ENCODE measurements around the gene GPSM1. TPM values are rescaled to one million over a fixed set of nuclear protein-coding genes. Genes with fewer than 3 reads are reported as not detected.

GPSM1 gene
- total and polyA plus RNA-seq, 9 of the 15 experiments (the other 6 are each of a cell fraction or from before 2014, with no cell fraction given), result 0.04 to 14.2 (median 3.1) TPM

DNA sequence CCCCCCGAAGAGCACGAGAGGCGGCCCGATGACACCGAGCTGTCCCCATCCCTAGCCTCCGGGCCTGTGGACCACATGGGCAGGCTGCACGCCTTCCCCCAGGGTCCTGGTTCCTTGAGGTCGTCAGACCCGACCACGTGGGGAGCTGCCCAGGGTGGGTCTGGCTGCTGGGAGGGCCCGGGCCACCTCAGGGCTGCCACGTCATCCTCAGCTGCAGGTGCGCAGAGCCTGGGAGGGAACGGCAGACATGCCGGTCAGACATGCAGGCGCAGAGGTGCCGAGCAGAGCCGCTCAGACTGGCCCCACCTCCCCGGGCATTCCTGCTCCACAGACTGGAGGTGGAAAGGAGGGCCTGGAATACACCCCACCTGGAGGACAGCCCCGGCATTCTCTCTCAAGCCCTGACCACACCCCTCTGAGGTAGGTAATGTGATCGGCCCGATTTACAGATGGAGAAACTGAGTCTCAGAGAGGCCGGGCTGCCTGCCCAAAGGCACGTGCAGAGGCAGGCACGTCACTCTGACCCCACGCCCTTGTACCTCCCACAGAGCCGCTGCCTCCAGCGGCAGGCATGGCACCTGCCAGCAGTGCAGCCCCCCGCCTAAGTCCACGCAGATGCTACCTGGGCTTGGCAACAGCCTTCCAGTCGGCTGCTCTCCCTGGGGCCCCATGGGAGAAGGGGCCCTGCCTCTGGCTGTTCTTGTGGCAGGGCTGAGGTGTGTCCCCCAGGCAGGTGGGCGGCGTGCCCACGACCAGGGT, 24.1 kb upstream of the GPSM1 start:
- CTCF ChIA-PET (ENCODE audit: low intra/inter-chr PET ratio), result no interaction called here
- intact Hi-C loops (cut with micrococcal nuclease), result no loop called here

More for the DNA sequence above, 24.1 kb upstream of the GPSM1 start:
- POLR2A ChIA-PET, result interaction anchor here (0.6 to 1.0 kb wide), 2 partner anchors 331 to 342 kb away, joined by 3 read pairs; partner anchors contain the start of gene UBAC1
- no TSS peak for BruUV-seq (replicated peaks)
- Histone ChIP-seq H2AFZ (ENCODE audit: low read depth, low read length) (no peak overlapping the region), H4K20me1 (replicated peaks; ENCODE audit: control insufficient read depth, insufficient read depth, low read length) (no peaks in the 10 kb centered on the region; the same call in none of the 2 replicates), H3K79me2 (ENCODE audit: control insufficient read depth, insufficient read depth, low read length) (no peaks in the 10 kb centered on the region), H3K9me1 (ENCODE audit: control insufficient read depth, insufficient read depth, low read length) (no peaks in the 10 kb centered on the region), H3K36me3 (ENCODE audit: control insufficient read depth, insufficient read depth, low read length) (no peaks in the 10 kb centered on the region; the same call in 2 of the 3 replicates), H3K4me3 (no peak overlapping the region), H3K4me1 (replicated peaks in 1 of 2; ENCODE audit: control insufficient read depth in 2 of 2, insufficient read depth in 2 of 2, low read length in 2 of 2) (peaks cover 5 to 60% of the 10 kb centered on the region in 2 experiments; a peak in 3 of 5 replicates), H3K9ac (ENCODE audit: insufficient read depth in 1 of 2, low read depth in 2 of 2, low read length in 2 of 2) (peak overlapping the region in 1 of 2 experiments; percentile 36; a peak in 1 of 4 replicates), H3K4me2 (ENCODE audit: insufficient read depth, low read length) (no peak overlapping the region), H3K27me3 (ENCODE audit: control insufficient read depth in 2 of 2, insufficient read depth in 2 of 2, low read length in 2 of 2) (peaks cover 14 to 66% of the 10 kb centered on the region in 2 experiments), H3K27ac (ENCODE audit: extremely low read depth, low read depth, low read length) (no peak overlapping the region), H3K9me3 (replicated peaks; ENCODE audit: control insufficient read depth, insufficient read depth, low read depth, low read length) (peaks cover 7% of the 10 kb centered on the region; the same call in 1 of the 2 replicates)
- WGBS (ENCODE audit: insufficient coverage, low coverage, missing lambda C conversion rate), result 10% methylated on average over 30 of the region's 34 CpGs
- no peak for ATAC-seq
- in situ Hi-C loops (cut with MboI), result no loop called here
- TF ChIP-seq BHLHE40 (IDR thresholded peaks at IDR 0.05; ENCODE audit: low read length) (0 out of 2 replicates have a peak, but pooled peaks have one; percentile 6), ZNF282 (CRISPR knock-in tag; IDR thresholded peaks at IDR 0.05) (0 out of 2 replicates have a peak, but pooled peaks have one; percentile 36), ZC3H8 (IDR thresholded peaks at IDR 0.05) (no peak), CHD1 (IDR thresholded peaks at IDR 0.05; ENCODE audit: low read length) (no peak), ZNF124 (CRISPR knock-in tag; IDR thresholded peaks at IDR 0.05) (0 out of 2 replicates have a peak, but pooled peaks have one; percentile 51), CBX8 (IDR thresholded peaks at IDR 0.05; ENCODE audit: borderline replicate concordance, extremely low read depth, low read depth, low read length, poor library complexity, severe bottlenecking) (no peak), ZNF431 (CRISPR knock-in tag; IDR thresholded peaks at IDR 0.05) (no peak), MEF2D (tag; conservative IDR thresholded peaks at IDR 0.05; ENCODE audit: low read depth) (no peak), CEBPG (CRISPR knock-in tag; IDR thresholded peaks at IDR 0.05) (no peak), CEBPG (tag; conservative IDR thresholded peaks at IDR 0.05 in 1 of 2, IDR thresholded peaks at IDR 0.05 in 1 of 2) (no peak), ZNF324 (CRISPR knock-in tag; IDR thresholded peaks at IDR 0.05) (no peak), NR2C2 (CRISPR knock-in tag; IDR thresholded peaks at IDR 0.05) (no peak), NR2C2 (tag; IDR thresholded peaks at IDR 0.05) (no peak), CEBPB (tag; IDR thresholded peaks at IDR 0.05) (no peak), MLLT1 (IDR thresholded peaks at IDR 0.05) (no peak), ELK1 (CRISPR knock-in tag; IDR thresholded peaks at IDR 0.05) (no peak), SMAD2 (IDR thresholded peaks at IDR 0.05; ENCODE audit: low read depth, low read length) (no peak), BCOR (IDR thresholded peaks at IDR 0.05) (0 out of 2 replicates have a peak, but pooled peaks have one; percentile 15)
- peak in 2 of 4 experiments; percentile 40 to 52 for DNase-seq (ENCODE audit: extremely low read depth in 1 of 4, low spot score in 3 of 4)
- FAIRE-seq, result no peak

All from K562 (cell line).